GM12878 (cell line): ENCODE data around the gene HOXB1. TPM values are rescaled to one million over a fixed set of nuclear protein-coding genes. Genes with fewer than 3 reads are reported as not detected.

Source experiments
- ATAC-seq: fragments of 200-7000 bp; cut with Tn5 transposase; 3 replicates; pipeline ENCODE4 v1.9.1; 2020; ENCODE audit warnings: mild to moderate bottlenecking, moderate library complexity
- BruUV-seq: library from RNA; stranded (reverse); fragments of 400-500 nt; replicated peaks from 2 replicates; lab custom pipeline; 2021; lab: Mats Ljungman, UMichigan
- CTCF ChIA-PET: fragments of 300-600 bp; sonication (Branson Sonifier 250); formaldehyde crosslinking; extraction: SDS; loops from one replicate; lab custom pipeline; 2021; ENCODE audit warnings: inconsistent platforms; lab: Yijun Ruan, JAX
- POLR2A ChIA-PET: fragments of 350-600 bp; formaldehyde crosslinking; extraction: SDS; loops from one replicate; lab custom pipeline; 2021; ENCODE audit warnings: inconsistent platforms; lab: Charles Lee
- RAD21 ChIA-PET: fragments of 300-600 bp; sonication (Branson Sonifier 250); formaldehyde crosslinking; loops from one replicate; lab custom pipeline; 2023; ENCODE audit warnings: antibody characterized with exemption; ENCODE audit not compliant: unreplicated experiment; lab: Charles Lee
- SMC1A ChIA-PET: fragments of 300-600 bp; sonication (Branson Sonifier 250); formaldehyde crosslinking; loops from one replicate; lab custom pipeline; 2023; ENCODE audit not compliant: unreplicated experiment, uncharacterized antibody; lab: Charles Lee
- DNase-seq: peaks from one replicate; pipeline ENCODE4 v3.0.0-alpha.2; 2011; ENCODE audit warnings: low read depth, low spot score
- FAIRE-seq: peaks from 3 replicates; lab custom pipeline; 2011; peaks lifted over from hg19 to GRCh38; lab: Jason Lieb, UNC
- H2AFZ ChIP-seq: 2 replicates; pipeline ENCODE4 v1.6.0; 2011; ENCODE audit warnings: low read depth, low read length, control low read depth; ENCODE audit not compliant: control insufficient read depth
- H3K27ac ChIP-seq: 2 replicates; pipeline ENCODE4 v1.5.1; 2011; ENCODE audit warnings: control low read depth; ENCODE audit not compliant: control insufficient read depth, insufficient read depth
- H3K27me3 ChIP-seq, 2 experiments: replicated peaks in 1 of 2; 2 replicates each; pipeline versions ENCODE4 v1.6.0 to v1.6.1; 2011; ENCODE audit warnings: low read length in 1 of 2; ENCODE audit not compliant: control insufficient read depth in 2 of 2, insufficient read depth in 2 of 2
- H3K36me3 ChIP-seq, 2 experiments: 2 replicates each; pipeline ENCODE4 v1.5.1; 2011; ENCODE audit warnings: low read length in 1 of 2; ENCODE audit not compliant: control insufficient read depth in 2 of 2, insufficient read depth in 2 of 2
- H3K4me1 ChIP-seq: 2 replicates; pipeline ENCODE4 v1.6.1; 2011; ENCODE audit warnings: mild to moderate bottlenecking, low read length, moderate library complexity, mixed read lengths; ENCODE audit not compliant: control insufficient read depth, insufficient read depth
- H3K4me2 ChIP-seq: 2 replicates; pipeline ENCODE4 v1.6.0; 2011; ENCODE audit warnings: control low read depth; ENCODE audit not compliant: control insufficient read depth, insufficient read depth
- H3K4me3 ChIP-seq: fragments of 200-600 bp; sonication (generic); 2 replicates; pipeline ENCODE4 v1.5.1; 2016
- H3K79me2 ChIP-seq: 2 replicates; pipeline ENCODE4 v1.6.0; 2011; ENCODE audit warnings: low read length; ENCODE audit not compliant: control insufficient read depth, insufficient read depth
- H3K9ac ChIP-seq: 2 replicates; pipeline ENCODE4 v1.8.0; 2011; ENCODE audit warnings: low read length, control low read depth, mixed read lengths; ENCODE audit not compliant: control insufficient read depth, insufficient read depth
- H3K9me3 ChIP-seq: replicated peaks from 3 replicates; pipeline ENCODE4 v1.5.1; 2011; ENCODE audit warnings: mild to moderate bottlenecking, low read length; ENCODE audit not compliant: control insufficient read depth, insufficient read depth
- H4K20me1 ChIP-seq: 2 replicates; pipeline ENCODE4 v1.6.0; 2011; ENCODE audit not compliant: control insufficient read depth, insufficient read depth
- BACH1 ChIP-seq: fragments of 450-650 bp; IDR thresholded peaks from 2 replicates; pipeline ENCODE4 v1.6.1; 2017; ENCODE audit warnings: mild to moderate bottlenecking, borderline replicate concordance
- BCL11A ChIP-seq: IDR thresholded peaks from 2 replicates; pipeline ENCODE4 v1.6.1; 2011; ENCODE audit warnings: low read depth, low read length
- CBX5 ChIP-seq: sonication (generic); IDR thresholded peaks from 2 replicates; pipeline ENCODE4 v1.6.1; 2016; ENCODE audit warnings: low read depth, moderate library complexity, mild to moderate bottlenecking, inconsistent platforms
- CHD1 ChIP-seq: IDR thresholded peaks from 2 replicates; pipeline ENCODE4 v1.6.1; 2012; ENCODE audit warnings: low read depth, low read length, improper control_type of control experiment
- EGR1 ChIP-seq, 2 experiments: IDR thresholded peaks; 1 replicate in 1 of 2; 2 replicates in 1 of 2; pipeline ENCODE4 v1.6.1; 2011 to 2012; ENCODE audit warnings: low read depth in 2 of 2, low read length in 2 of 2, borderline replicate concordance in 1 of 2, mild to moderate bottlenecking in 1 of 2, moderate library complexity in 1 of 2
- IRF4 ChIP-seq: IDR thresholded peaks from 2 replicates; pipeline ENCODE4 v1.6.1; 2011; ENCODE audit warnings: low read depth, low read length
- NBN ChIP-seq: fragments of 450-650 bp; IDR thresholded peaks from 2 replicates; pipeline ENCODE4 v1.6.1; 2016
- RB1 ChIP-seq: fragments of 450-650 bp; formaldehyde crosslinking; IDR thresholded peaks from 2 replicates; pipeline ENCODE4 v1.6.1; 2017; ENCODE audit warnings: mild to moderate bottlenecking, borderline replicate concordance
- SPI1 ChIP-seq: IDR thresholded peaks from 2 replicates; pipeline ENCODE4 v1.6.1; 2011; ENCODE audit warnings: low read depth, mild to moderate bottlenecking, low read length, moderate library complexity, borderline replicate concordance; ENCODE audit not compliant: insufficient read depth
- SUZ12 ChIP-seq: fragments of 200-600 bp; sonication (generic); IDR thresholded peaks from one replicate; pipeline ENCODE4 v1.6.1; 2018; ENCODE audit warnings: antibody characterized with exemption, mild to moderate bottlenecking; ENCODE audit not compliant: unreplicated experiment
- TCF12 ChIP-seq: IDR thresholded peaks from 2 replicates; pipeline ENCODE4 v1.6.1; 2011; ENCODE audit warnings: low read depth, mild to moderate bottlenecking, low read length
- WGBS: methylation state at CpG from one replicate; pipeline ENCODE4 v1.1.6; 2016; ENCODE audit warnings: low lambda C conversion rate; ENCODE audit not compliant: insufficient replicate concordance, insufficient coverage; ENCODE audit errors: missing lambda C conversion rate; 5-methylcytosine and 5-hydroxymethylcytosine counted together
- in situ Hi-C: fragments of 300-500 bp; cut with MboI; formaldehyde crosslinking; loops from 9 replicates; pipeline ENCODE4 v1.14.3; 2018; ENCODE audit warnings: mixed read lengths
- intact Hi-C: fragments of 100-400 bp; cut with micrococcal nuclease; formaldehyde crosslinking; loops from one replicate; pipeline ENCODE4 v1.14.2; 2022; ENCODE audit not compliant: unreplicated experiment
- polyA plus RNA-seq, 11 experiments: library from polyadenylated mRNA; depleted of rRNA in 4 of 11; unstranded in 6 of 11; stranded (reverse) in 5 of 11; fragments of >200 nt; fragmentation: Nextera tagmentation in 4 of 11; fragmentation: Illumina TruSeq in 1 of 11; extraction: Ambion mirVana in 4 of 11; extraction: Trizol in 1 of 11; gene quantifications; 1 replicate in 1 of 11; 2 replicates in 10 of 11; pipeline versions ENCODE4 v1.2.1 to v1.2.3, GENCODE V29; 2011 to 2016; ENCODE audit warnings: inconsistent platforms in 2 of 11, missing spikeins in 2 of 11, low read depth in 1 of 11
- total RNA-seq, 4 experiments: library from RNA; depleted of rRNA in 3 of 4; stranded (reverse); fragments of >200 nt in 3 of 4; fragmentation: Illumina TruSeq in 1 of 4; extraction: Trizol in 1 of 4; gene quantifications; 2 replicates each; pipeline versions ENCODE4 v1.2.1 to v1.2.3, GENCODE V29; 2013 to 2021
- TF ChIP-seq, protein P1 (sequence below): fragments of 450-650 bp; IDR thresholded peaks from 2 replicates; pipeline ENCODE4 v1.6.1; 2016; ENCODE audit warnings: mild to moderate bottlenecking, moderate library complexity, borderline replicate concordance
- TF ChIP-seq, protein P2 (sequence below): IDR thresholded peaks from 2 replicates; pipeline ENCODE4 v1.6.1; 2012; ENCODE audit warnings: low read depth, low read length, improper control_type of control experiment

HOXB1 gene
- total and polyA plus RNA-seq, 10 of the 15 experiments (the other 5 are each of a cell fraction or from before 2014, with no cell fraction given) = not detected

DNA sequence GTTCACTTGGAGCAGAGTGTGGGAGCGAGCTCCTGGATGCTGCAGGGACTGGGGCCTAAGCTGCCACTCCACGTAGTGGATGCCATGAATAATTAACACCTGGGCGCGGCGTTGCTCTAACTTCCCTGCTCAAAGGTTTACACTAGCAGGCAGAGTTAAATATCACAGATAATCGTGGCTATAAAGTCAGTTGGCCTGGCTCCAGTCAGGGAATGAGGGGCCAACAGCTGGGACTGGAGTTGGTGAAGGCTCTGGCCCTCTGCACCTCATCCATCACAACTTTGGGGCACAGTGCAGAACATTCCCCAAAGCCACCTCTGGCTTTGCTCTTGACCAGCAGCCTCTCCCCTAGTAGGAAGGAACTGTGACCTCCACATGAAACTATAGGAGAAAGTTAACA is 36.4 kb upstream of the HOXB1 start:
- Histone ChIP-seq H3K4me1 (no peaks in the 10 kb centered on the region), H2AFZ (no peak overlapping the region), H3K9ac (no peak overlapping the region), H3K4me2 (no peak overlapping the region), H3K36me3 (no peaks in the 10 kb centered on the region; a peak in 1 of 4 replicates), H3K27me3 (no peaks in the 10 kb centered on the region), H3K79me2 (no peaks in the 10 kb centered on the region), H3K4me3 (no peak overlapping the region), H3K9me3 (no peaks in the 10 kb centered on the region), H4K20me1 (no peaks in the 10 kb centered on the region), H3K27ac (no peak overlapping the region)
- ATAC-seq (no peak), DNase-seq (no peak), FAIRE-seq (no peak)
- ChIA-PET RAD21 (interaction anchor here (1.1 to 1.4 kb wide), 2 partner anchors 16 to 74 kb away, joined by 3 read pairs; no protein-coding TSS in a partner anchor), CTCF (interaction anchor here (0.6 kb wide), 1 partner anchor 304 kb away, joined by 3 read pairs; no protein-coding TSS in a partner anchor), POLR2A (no interaction called here), SMC1A (interaction anchor here (0.9 kb wide), 1 partner anchor 62 kb away, joined by 3 read pairs; no protein-coding TSS in a partner anchor)
- intact Hi-C loops = no loop called here
- WGBS = 75% methylated on average over 6 of the region's 6 CpGs
- BruUV-seq = no TSS peak
- in situ Hi-C loops = no loop called here
- TF ChIP-seq, protein P1, sequence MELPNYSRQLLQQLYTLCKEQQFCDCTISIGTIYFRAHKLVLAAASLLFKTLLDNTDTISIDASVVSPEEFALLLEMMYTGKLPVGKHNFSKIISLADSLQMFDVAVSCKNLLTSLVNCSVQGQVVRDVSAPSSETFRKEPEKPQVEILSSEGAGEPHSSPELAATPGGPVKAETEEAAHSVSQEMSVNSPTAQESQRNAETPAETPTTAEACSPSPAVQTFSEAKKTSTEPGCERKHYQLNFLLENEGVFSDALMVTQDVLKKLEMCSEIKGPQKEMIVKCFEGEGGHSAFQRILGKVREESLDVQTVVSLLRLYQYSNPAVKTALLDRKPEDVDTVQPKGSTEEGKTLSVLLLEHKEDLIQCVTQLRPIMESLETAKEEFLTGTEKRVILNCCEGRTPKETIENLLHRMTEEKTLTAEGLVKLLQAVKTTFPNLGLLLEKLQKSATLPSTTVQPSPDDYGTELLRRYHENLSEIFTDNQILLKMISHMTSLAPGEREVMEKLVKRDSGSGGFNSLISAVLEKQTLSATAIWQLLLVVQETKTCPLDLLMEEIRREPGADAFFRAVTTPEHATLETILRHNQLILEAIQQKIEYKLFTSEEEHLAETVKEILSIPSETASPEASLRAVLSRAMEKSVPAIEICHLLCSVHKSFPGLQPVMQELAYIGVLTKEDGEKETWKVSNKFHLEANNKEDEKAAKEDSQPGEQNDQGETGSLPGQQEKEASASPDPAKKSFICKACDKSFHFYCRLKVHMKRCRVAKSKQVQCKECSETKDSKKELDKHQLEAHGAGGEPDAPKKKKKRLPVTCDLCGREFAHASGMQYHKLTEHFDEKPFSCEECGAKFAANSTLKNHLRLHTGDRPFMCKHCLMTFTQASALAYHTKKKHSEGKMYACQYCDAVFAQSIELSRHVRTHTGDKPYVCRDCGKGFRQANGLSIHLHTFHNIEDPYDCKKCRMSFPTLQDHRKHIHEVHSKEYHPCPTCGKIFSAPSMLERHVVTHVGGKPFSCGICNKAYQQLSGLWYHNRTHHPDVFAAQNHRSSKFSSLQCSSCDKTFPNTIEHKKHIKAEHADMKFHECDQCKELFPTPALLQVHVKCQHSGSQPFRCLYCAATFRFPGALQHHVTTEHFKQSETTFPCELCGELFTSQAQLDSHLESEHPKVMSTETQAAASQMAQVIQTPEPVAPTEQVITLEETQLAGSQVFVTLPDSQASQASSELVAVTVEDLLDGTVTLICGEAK = no peak
- TF ChIP-seq CBX5 (no peak), SUZ12 (no peak), CHD1 (no peak), BACH1 (no peak), EGR1 (IDR thresholded peaks at IDR 0.05; ENCODE audit: borderline replicate concordance in 1 of 2, low read depth in 2 of 2, low read length in 2 of 2) (no peak), BCL11A (no peak), NBN (no peak), IRF4 (no peak), SPI1 (no peak), RB1 (no peak), TCF12 (no peak)
- TF ChIP-seq, protein P2, sequence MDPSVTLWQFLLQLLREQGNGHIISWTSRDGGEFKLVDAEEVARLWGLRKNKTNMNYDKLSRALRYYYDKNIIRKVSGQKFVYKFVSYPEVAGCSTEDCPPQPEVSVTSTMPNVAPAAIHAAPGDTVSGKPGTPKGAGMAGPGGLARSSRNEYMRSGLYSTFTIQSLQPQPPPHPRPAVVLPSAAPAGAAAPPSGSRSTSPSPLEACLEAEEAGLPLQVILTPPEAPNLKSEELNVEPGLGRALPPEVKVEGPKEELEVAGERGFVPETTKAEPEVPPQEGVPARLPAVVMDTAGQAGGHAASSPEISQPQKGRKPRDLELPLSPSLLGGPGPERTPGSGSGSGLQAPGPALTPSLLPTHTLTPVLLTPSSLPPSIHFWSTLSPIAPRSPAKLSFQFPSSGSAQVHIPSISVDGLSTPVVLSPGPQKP = no peak
